ENCODE data around the gene TRIM47.
"Not testable (repeated sequence)": the region's sequence is repeated elsewhere in the genome, so short reads cannot be mapped to it uniquely, and the experiment has no call there.

TRIM47 gene

GRCh38 chr17:75891022-75891604, 12.7 kb upstream of the TRIM47 start:
- DNase-seq = no peak

GRCh38 chr17:75889454-75889853, 11.1 kb upstream of the TRIM47 start:
- no peak for DNase-seq

- no peak for DNase-seq
Measured at GRCh38 chr17:75888484-75888883, 10.1 kb upstream of the TRIM47 start.

GRCh38 chr17:75885860-75886259, 7.5 kb upstream of the TRIM47 start:
- not testable (repeated sequence) for DNase-seq

- DNase-seq = no peak
Measured at GRCh38 chr17:75885431-75885830, 7.0 kb upstream of the TRIM47 start.

GRCh38 chr17:75881678-75882454, 3.5 kb upstream of the TRIM47 start:
- DNase-seq = peak in 1 of 2 donors; percentile 34

GRCh38 chr17:75880266-75880665, 1.9 kb upstream of the TRIM47 start:
- no peak for DNase-seq

- DNase-seq = peak; percentile 72 to 74
Measured at GRCh38 chr17:75877752-75878173, 618 bp downstream of the TRIM47 start.

GRCh38 chr17:75876938-75877751, 1.2 kb downstream of the TRIM47 start:
- no peak for DNase-seq

- peak; percentile 69 to 78 for DNase-seq
Measured at GRCh38 chr17:75876190-75876937, 2.0 kb downstream of the TRIM47 start.

- no peak for DNase-seq
Measured at GRCh38 chr17:75875940-75876189, 2.5 kb downstream of the TRIM47 start.

- no peak for DNase-seq
Measured at GRCh38 chr17:75875182-75875939, 3.0 kb downstream of the TRIM47 start.

- no peak for DNase-seq
Measured at GRCh38 chr17:75874323-75875181, 3.8 kb downstream of the TRIM47 start.

GRCh38 chr17:75873587-75874322, 4.6 kb downstream of the TRIM47 start:
- DNase-seq = no peak

GRCh38 chr17:75872434-75873351, 5.7 kb downstream of the TRIM47 start:
- DNase-seq = peak; percentile 73 to 77

- not testable (repeated sequence) for DNase-seq
Measured at GRCh38 chr17:75870228-75870627, 8.2 kb downstream of the TRIM47 start.

- no peak for DNase-seq
Measured at GRCh38 chr17:75869282-75870141, 8.9 kb downstream of the TRIM47 start.

- DNase-seq = not testable (repeated sequence)
Measured at GRCh38 chr17:75868730-75869281, 9.6 kb downstream of the TRIM47 start.
